ENCODE data around the gene ANKRD17.

GRCh38 chr4:73189274-73189810 is 69.3 kb downstream of the ANKRD17 start:
- TF ChIP-seq POLR2AphosphoS5 (IDR thresholded peaks at IDR 0.05) (no peak), CTCF (IDR thresholded peaks at IDR 0.05; ENCODE audit: poor library complexity, severe bottlenecking) (no peak), EP300 (conservative IDR thresholded peaks at IDR 0.05; ENCODE audit: poor library complexity, severe bottlenecking) (no peak), MXI1 (conservative IDR thresholded peaks at IDR 0.05; ENCODE audit: poor library complexity, severe bottlenecking) (no peak), REST (IDR thresholded peaks at IDR 0.05; ENCODE audit: borderline replicate concordance) (no peak), RAD21 (conservative IDR thresholded peaks at IDR 0.05) (no peak), SMC3 (conservative IDR thresholded peaks at IDR 0.05; ENCODE audit: poor library complexity) (no peak), EZH2 (IDR thresholded peaks at IDR 0.05; ENCODE audit: borderline replicate concordance, insufficient read depth, low read length, poor library complexity, severe bottlenecking) (no peak)
